ENCODE measurements around the gene IFITM10. TPM values are rescaled to one million over a fixed set of nuclear protein-coding genes. Genes with fewer than 3 reads are reported as not detected.
A peak's percentile ranks its signal among the peaks of the same experiment; 100 is the strongest.

Gene IFITM10
- total RNA-seq, 1 experiment from 2014 or later: 18.0 TPM

GRCh38 chr11:1784761-1785650 lies 34.6 kb upstream of the IFITM10 start:
- ChIA-PET POLR2A (interaction anchor here (0.6 to 0.7 kb wide), 2 partner anchors 24 to 43 kb away, joined by 3 to 10 read pairs; no protein-coding TSS in a partner anchor), CTCF (interaction anchor here (0.6 to 1.6 kb wide), 7 partner anchors 30 to 331 kb away, joined by 4 to 14 read pairs (median 8); no protein-coding TSS in a partner anchor)
- intact Hi-C loops (cut with micrococcal nuclease; ENCODE audit: unreplicated experiment) (no loop called here), in situ Hi-C loops (cut with HindIII; ENCODE audit: low pct_unique_long_range_greater_than_20kb, low sequenced_read_pairs) (no loop called here)
- no peak overlapping the region for H3K4me3 ChIP-seq (ENCODE audit: low read depth in 2 of 2, low read length in 2 of 2)
- no TSS peak for BruUV-seq (replicated peaks)
- no peak for ATAC-seq
- no peak for DNase-seq (ENCODE audit: low read depth, low spot score)
- H3K27me3 ChIP-seq (ENCODE audit: control insufficient read depth, insufficient read depth, low read length): no peaks in the 10 kb centered on the region
- peak overlapping the region; percentile 18; the same call in 1 of the 2 replicates for H3K27ac ChIP-seq (ENCODE audit: low read length)
- H3K9me3 ChIP-seq (ENCODE audit: control insufficient read depth, insufficient read depth, low read depth, low read length): no peaks in the 10 kb centered on the region
- TF ChIP-seq SIN3A (IDR thresholded peaks at IDR 0.05; ENCODE audit: borderline replicate concordance, insufficient read depth, low read depth, low read length): no peak
- no peak for TF ChIP-seq POLR2AphosphoS5 (IDR thresholded peaks at IDR 0.05; ENCODE audit: low read depth, low read length)
- TF ChIP-seq CTCF (IDR thresholded peaks at IDR 0.05): no peak
- H3K4me1 ChIP-seq (ENCODE audit: control insufficient read depth, insufficient read depth, low read length): peaks cover 46% of the 10 kb centered on the region
- no peaks in the 10 kb centered on the region for H3K36me3 ChIP-seq (ENCODE audit: control insufficient read depth, insufficient read depth, low read length)

GRCh38 chr11:1783725-1784529 lies 33.5 kb upstream of the IFITM10 start:
- TF ChIP-seq TCF7L2 (IDR thresholded peaks at IDR 0.05; ENCODE audit: low read depth, low read length): no peak
- TF ChIP-seq CTCF (IDR thresholded peaks at IDR 0.05): no peak
- Histone ChIP-seq H3K4me3 (ENCODE audit: low read depth in 2 of 2, low read length in 2 of 2) (no peak overlapping the region), H3K4me1 (ENCODE audit: control insufficient read depth, insufficient read depth, low read length) (peaks cover 48% of the 10 kb centered on the region), H3K27me3 (ENCODE audit: control insufficient read depth, insufficient read depth, low read length) (no peaks in the 10 kb centered on the region), H3K9me3 (ENCODE audit: control insufficient read depth, insufficient read depth, low read depth, low read length) (no peaks in the 10 kb centered on the region), H3K27ac (ENCODE audit: low read length) (peak overlapping the region; percentile 82), H3K36me3 (ENCODE audit: control insufficient read depth, insufficient read depth, low read length) (no peaks in the 10 kb centered on the region)
- ATAC-seq: peak; percentile 5
- BruUV-seq (replicated peaks): no TSS peak
- ChIA-PET POLR2A (no interaction called here), CTCF (interaction anchor here (0.5 kb wide), 1 partner anchor 49 kb away, joined by 4 read pairs; no protein-coding TSS in a partner anchor)
- intact Hi-C loops (cut with micrococcal nuclease; ENCODE audit: unreplicated experiment): no loop called here
- in situ Hi-C loops (cut with HindIII; ENCODE audit: low pct_unique_long_range_greater_than_20kb, low sequenced_read_pairs): no loop called here
- DNase-seq (ENCODE audit: low read depth, low spot score): no peak

All from Panc1 (cell line).